AG04450 (cell line): ENCODE results near the gene PUS7. TPM values are rescaled to one million over a fixed set of nuclear protein-coding genes. Genes with fewer than 3 reads are reported as not detected.

Experiments used
- CTCF ChIA-PET: fragments of 300-600, 350-600 bp; formaldehyde crosslinking; extraction: SDS; loops from one replicate; lab custom pipeline; 2022; ENCODE audit warnings: antibody characterized with exemption, inconsistent platforms; lab: Charles Lee
- POLR2A ChIA-PET: fragments of 350-600 bp; formaldehyde crosslinking; extraction: SDS; loops from one replicate; lab custom pipeline; 2021; ENCODE audit warnings: antibody characterized with exemption, inconsistent platforms; lab: Yijun Ruan, JAX
- DNase-seq: peaks from one replicate; pipeline ENCODE4 v3.0.0-alpha.2; 2011; ENCODE audit warnings: low read depth, low spot score
- H3K27ac ChIP-seq: one replicate; pipeline ENCODE4 v1.5.1; 2012; ENCODE audit warnings: low read depth, low read length, control low read depth
- H3K27me3 ChIP-seq: one replicate; pipeline ENCODE4 v1.6.0; 2012; ENCODE audit warnings: low read length; ENCODE audit not compliant: control insufficient read depth, insufficient read depth
- H3K4me3 ChIP-seq: 2 replicates; pipeline ENCODE4 v1.5.1; 2011; ENCODE audit warnings: mild to moderate bottlenecking, low read depth, low read length, control low read depth
- H3K9me3 ChIP-seq: 2 replicates; pipeline ENCODE4 v1.5.1; 2012; ENCODE audit warnings: low read length; ENCODE audit not compliant: control insufficient read depth, insufficient read depth
- polyA plus RNA-seq: library from polyadenylated mRNA; depleted of rRNA; stranded (reverse); fragments of >200 nt; gene quantifications from 2 replicates; pipeline ENCODE4 v1.2.3, GENCODE V29; 2011
- TF ChIP-seq, protein P1 (sequence below): IDR thresholded peaks from 2 replicates; pipeline ENCODE4 v1.5.1; 2011; ENCODE audit warnings: low read depth, low read length, control low read depth, inconsistent platforms

PUS7 gene
- polyA plus RNA-seq, 1 experiment, result 13.8 TPM

DNA sequence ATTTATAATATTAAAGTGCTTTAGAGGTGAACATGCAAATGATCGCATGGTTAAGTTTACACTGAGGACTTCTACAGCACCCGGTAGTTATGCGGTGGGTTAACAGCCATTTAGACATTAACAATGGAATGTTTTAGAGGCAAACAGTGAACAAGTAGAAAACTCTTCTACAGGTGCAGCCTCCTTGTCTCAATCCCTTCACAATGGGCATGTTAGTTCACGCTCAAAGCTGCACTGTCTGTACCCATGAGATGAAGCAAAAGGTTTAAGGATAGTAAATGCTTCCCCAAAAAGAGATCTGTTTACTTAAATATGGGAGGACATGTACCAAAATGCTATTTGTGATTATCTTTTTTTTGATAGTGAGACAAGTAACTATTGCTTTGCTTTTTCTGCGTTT lies 25.1 kb downstream of the PUS7 start:
- Histone ChIP-seq H3K4me3 (no peak overlapping the region), H3K27me3 (no peaks in the 10 kb centered on the region), H3K9me3 (no peaks in the 10 kb centered on the region), H3K27ac (no peak overlapping the region)
- CTCF ChIA-PET, result interaction anchor here (2.8 kb wide), 1 partner anchor 35 kb away, joined by 13 read pairs; the partner anchor contains the start of gene RINT1
- POLR2A ChIA-PET, result no interaction called here
- no peak for DNase-seq
- TF ChIP-seq, protein P1, sequence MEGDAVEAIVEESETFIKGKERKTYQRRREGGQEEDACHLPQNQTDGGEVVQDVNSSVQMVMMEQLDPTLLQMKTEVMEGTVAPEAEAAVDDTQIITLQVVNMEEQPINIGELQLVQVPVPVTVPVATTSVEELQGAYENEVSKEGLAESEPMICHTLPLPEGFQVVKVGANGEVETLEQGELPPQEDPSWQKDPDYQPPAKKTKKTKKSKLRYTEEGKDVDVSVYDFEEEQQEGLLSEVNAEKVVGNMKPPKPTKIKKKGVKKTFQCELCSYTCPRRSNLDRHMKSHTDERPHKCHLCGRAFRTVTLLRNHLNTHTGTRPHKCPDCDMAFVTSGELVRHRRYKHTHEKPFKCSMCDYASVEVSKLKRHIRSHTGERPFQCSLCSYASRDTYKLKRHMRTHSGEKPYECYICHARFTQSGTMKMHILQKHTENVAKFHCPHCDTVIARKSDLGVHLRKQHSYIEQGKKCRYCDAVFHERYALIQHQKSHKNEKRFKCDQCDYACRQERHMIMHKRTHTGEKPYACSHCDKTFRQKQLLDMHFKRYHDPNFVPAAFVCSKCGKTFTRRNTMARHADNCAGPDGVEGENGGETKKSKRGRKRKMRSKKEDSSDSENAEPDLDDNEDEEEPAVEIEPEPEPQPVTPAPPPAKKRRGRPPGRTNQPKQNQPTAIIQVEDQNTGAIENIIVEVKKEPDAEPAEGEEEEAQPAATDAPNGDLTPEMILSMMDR, result no peak

DNA sequence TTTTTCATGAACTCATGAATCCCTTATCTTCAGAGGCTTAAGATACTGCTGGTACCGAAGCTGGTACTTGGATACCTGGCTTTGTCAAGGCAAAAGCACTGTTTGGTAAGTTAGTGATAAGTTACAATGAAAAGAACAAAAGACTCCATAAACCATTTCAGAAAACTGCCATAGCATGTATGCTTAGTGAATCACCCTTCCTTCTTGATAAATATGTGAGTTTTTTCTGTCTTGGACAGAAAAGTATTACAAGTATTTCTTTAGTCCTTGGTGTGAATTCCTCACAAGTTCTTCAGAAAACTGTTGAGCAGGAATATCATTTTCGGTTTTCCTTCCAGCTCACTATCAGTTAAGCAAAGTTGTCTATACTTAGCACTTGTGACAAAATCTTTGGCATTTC lies 25.6 kb downstream of the PUS7 start:
- TF ChIP-seq, protein P1, result no peak
- Histone ChIP-seq H3K27me3 (no peaks in the 10 kb centered on the region), H3K4me3 (no peak overlapping the region), H3K27ac (no peak overlapping the region), H3K9me3 (no peaks in the 10 kb centered on the region)
- ChIA-PET CTCF (interaction anchor here (2.8 kb wide), 1 partner anchor 35 kb away, joined by 13 read pairs; the partner anchor contains the start of gene RINT1), POLR2A (no interaction called here)
- no peak for DNase-seq

DNA sequence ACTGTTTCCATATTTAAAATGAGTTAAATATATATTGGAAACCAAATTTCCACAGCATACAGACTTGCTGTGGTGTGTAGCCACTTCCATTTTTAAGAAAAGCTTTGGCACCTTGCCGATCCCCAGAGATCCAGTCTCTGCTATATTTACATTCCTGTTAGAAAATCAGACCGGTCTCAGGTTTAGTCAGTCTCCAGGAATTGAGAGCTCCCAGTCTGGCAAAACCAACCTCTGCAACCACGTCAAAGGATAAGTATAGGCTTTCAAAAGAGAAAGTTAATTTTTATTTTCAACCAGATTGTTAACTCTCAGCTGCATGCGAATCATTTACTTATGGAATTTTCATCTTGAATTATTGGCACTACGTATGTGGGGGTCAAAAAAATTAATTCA lies 28.2 kb downstream of the PUS7 start:
- CTCF ChIA-PET, result interaction anchor here (0.6 to 1.1 kb wide), 3 partner anchors 41 to 512 kb away, joined by 3 to 5 read pairs (median 3); no protein-coding TSS in a partner anchor
- peak overlapping the region; percentile 45 for H3K4me3 ChIP-seq
- POLR2A ChIA-PET, result interaction anchor here (0.7 to 1.1 kb wide), 6 partner anchors 15 to 511 kb away, joined by 3 to 7 read pairs (median 3); partner anchors contain the start of gene RINT1

DNA sequence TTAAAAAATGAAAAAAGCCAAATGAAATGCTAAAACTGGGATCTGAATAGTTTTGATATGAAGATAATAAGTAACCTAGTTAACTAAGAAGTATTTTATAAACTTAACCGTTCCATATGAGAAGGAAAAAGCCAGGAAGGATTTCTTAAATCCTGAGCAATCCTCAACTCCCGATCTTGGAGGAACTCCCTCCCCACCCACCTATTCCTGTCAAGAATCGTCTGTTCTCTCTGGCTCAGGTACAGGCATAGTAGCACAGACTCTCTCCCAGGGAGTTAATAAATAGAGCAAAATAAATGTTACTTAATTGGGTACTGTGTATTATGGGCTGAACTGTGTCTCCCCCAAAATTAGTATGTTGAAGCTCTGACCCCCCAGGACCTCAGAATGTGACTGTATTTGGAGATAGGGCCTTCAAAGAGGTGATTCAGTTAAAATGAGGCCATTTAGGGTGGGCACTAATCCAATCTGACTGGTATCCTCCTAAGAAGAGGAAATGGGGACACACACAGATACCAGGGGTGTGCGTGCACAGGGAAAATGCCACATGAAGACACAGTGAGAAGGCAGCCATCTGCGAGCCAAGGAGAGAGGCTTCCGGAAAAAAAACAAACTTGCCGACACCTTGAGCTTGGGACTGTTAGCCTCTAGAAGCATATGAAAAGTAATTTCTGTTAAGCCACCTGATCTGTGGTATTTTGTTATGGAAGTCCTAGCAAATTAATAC lies 28.7 kb downstream of the PUS7 start:
- POLR2A ChIA-PET, result interaction anchor here (0.7 to 1.1 kb wide), 6 partner anchors 16 to 510 kb away, joined by 3 to 7 read pairs (median 3); partner anchors contain the start of gene RINT1
- Histone ChIP-seq H3K27me3 (no peaks in the 10 kb centered on the region), H3K4me3 (no peak overlapping the region), H3K27ac (peak overlapping the region; percentile 25), H3K9me3 (no peaks in the 10 kb centered on the region)
- DNase-seq, result no peak
- CTCF ChIA-PET, result interaction anchor here (0.6 to 1.1 kb wide), 3 partner anchors 22 to 512 kb away, joined by 3 to 5 read pairs (median 3); no protein-coding TSS in a partner anchor
- TF ChIP-seq, protein P1, result no peak

More for the DNA sequence above, 28.2 kb downstream of the PUS7 start:
- TF ChIP-seq, protein P1, result no peak
- no peaks in the 10 kb centered on the region for H3K9me3 ChIP-seq
- H3K27me3 ChIP-seq, result no peaks in the 10 kb centered on the region
- H3K27ac ChIP-seq, result peak overlapping the region; percentile 91
- peak; percentile 95 for DNase-seq

DNA sequence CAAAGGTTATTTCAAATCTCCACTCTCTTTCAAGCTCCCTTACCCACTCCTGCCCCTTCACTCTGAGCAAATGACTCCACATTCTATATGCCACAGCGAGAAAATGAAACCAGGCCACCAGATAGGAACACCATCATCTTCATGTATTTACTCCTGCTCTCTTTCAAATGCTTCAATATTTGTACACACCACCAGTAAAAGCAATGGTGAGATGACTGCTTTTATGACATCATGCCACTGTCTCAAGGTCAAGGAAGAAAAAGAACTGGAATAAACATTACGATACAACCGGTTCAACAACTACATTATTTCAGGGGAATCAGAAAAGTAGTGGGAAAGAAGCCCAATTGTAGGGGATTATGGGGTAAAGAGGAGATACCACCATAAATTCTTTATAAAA lies 32.7 kb downstream of the PUS7 start:
- POLR2A ChIA-PET, result interaction anchor here (0.7 kb wide), 1 partner anchor 38 kb away, joined by 7 read pairs; no protein-coding TSS in a partner anchor
- CTCF ChIA-PET, result interaction anchor here (0.8 to 2.1 kb wide), 2 partner anchors 87 to 91 kb away, joined by 3 to 4 read pairs; no protein-coding TSS in a partner anchor
- TF ChIP-seq, protein P1, result no peak
- no peaks in the 10 kb centered on the region for H3K9me3 ChIP-seq
- no peak for DNase-seq
- no peaks in the 10 kb centered on the region for H3K27me3 ChIP-seq
- no peak overlapping the region for H3K4me3 ChIP-seq
- H3K27ac ChIP-seq, result no peak overlapping the region
